GM23338 (cell line): ENCODE measurements around the gene BCAS1. TPM values are rescaled to one million over a fixed set of nuclear protein-coding genes. Genes with fewer than 3 reads are reported as not detected.

Experiments
- ATAC-seq: fragments of 200-7000 bp; cut with Tn5 transposase; 3 replicates; pipeline ENCODE4 v1.9.1; 2020
- DNase-seq: peaks from one replicate; pipeline ENCODE4 v3.0.0-alpha.2; 2015; ENCODE audit warnings: low spot score
- H2AFZ ChIP-seq: fragments of 200-600 bp; sonication (generic); 2 replicates; pipeline ENCODE4 v1.8.0; 2016; ENCODE audit warnings: antibody characterized with exemption, mild to moderate bottlenecking, moderate library complexity
- H3F3A ChIP-seq: fragments of 200-600 bp; sonication (generic); replicated peaks from 2 replicates; pipeline ENCODE4 v1.8.0; 2017; ENCODE audit warnings: antibody characterized with exemption, mixed run types, low read depth
- H3K27ac ChIP-seq: fragments of 200-600 bp; sonication (generic); 2 replicates; pipeline ENCODE4 v1.6.1; 2016; ENCODE audit warnings: low read depth
- H3K27me3 ChIP-seq: fragments of 200-600 bp; sonication (generic); 2 replicates; pipeline ENCODE4 v1.8.0; 2016; ENCODE audit warnings: mild to moderate bottlenecking, mixed run types, moderate library complexity; ENCODE audit not compliant: insufficient read depth
- H3K36me3 ChIP-seq: fragments of 200-600 bp; sonication (generic); 2 replicates; pipeline ENCODE4 v1.8.0; 2016; ENCODE audit warnings: mild to moderate bottlenecking; ENCODE audit not compliant: insufficient read depth
- H3K4me1 ChIP-seq: fragments of 200-600 bp; sonication (generic); 2 replicates; pipeline ENCODE4 v1.8.0; 2016; ENCODE audit warnings: mild to moderate bottlenecking, moderate library complexity; ENCODE audit not compliant: insufficient read depth
- H3K4me2 ChIP-seq: fragments of 200-600 bp; sonication (generic); 2 replicates; pipeline ENCODE4 v1.7.1; 2017; ENCODE audit warnings: mixed run types
- H3K4me3 ChIP-seq: fragments of 200-600 bp; sonication (generic); 2 replicates; pipeline ENCODE4 v1.6.1; 2016; ENCODE audit warnings: mixed run types
- H3K79me2 ChIP-seq: fragments of 200-600 bp; sonication (generic); replicated peaks from 2 replicates; pipeline ENCODE4 v1.8.0; 2017; ENCODE audit warnings: mild to moderate bottlenecking; ENCODE audit not compliant: insufficient read depth
- H3K9me2 ChIP-seq: fragments of 200-600 bp; sonication (generic); 2 replicates; pipeline ENCODE4 v1.8.0; 2017; ENCODE audit not compliant: insufficient read depth
- H4K20me1 ChIP-seq: fragments of 200-600 bp; sonication (generic); replicated peaks from 2 replicates; pipeline ENCODE4 v1.8.0; 2017; ENCODE audit warnings: mild to moderate bottlenecking; ENCODE audit not compliant: insufficient read depth
- H3K27ac Mint-ChIP-seq: 2 replicates; pipeline ENCODE4 v1.8.0; 2020; ENCODE audit warnings: inconsistent platforms, mild to moderate bottlenecking, moderate library complexity, mixed read lengths
- H3K27me3 Mint-ChIP-seq: 3 replicates; pipeline ENCODE4 v1.8.0; 2022; ENCODE audit warnings: low read depth, mild to moderate bottlenecking, moderate library complexity, mixed read lengths, inconsistent platforms; ENCODE audit not compliant: insufficient read depth, poor library complexity
- H3K36me3 Mint-ChIP-seq: 3 replicates; pipeline ENCODE4 v1.8.0; 2021; ENCODE audit warnings: low read depth, mild to moderate bottlenecking, inconsistent platforms, moderate library complexity, mixed read lengths
- H3K4me1 Mint-ChIP-seq: 3 replicates; pipeline ENCODE4 v1.8.0; 2020; ENCODE audit warnings: mild to moderate bottlenecking, inconsistent platforms, mixed read lengths
- H3K4me3 Mint-ChIP-seq: 3 replicates; pipeline ENCODE4 v1.8.0; 2021; ENCODE audit warnings: moderate library complexity, mild to moderate bottlenecking, inconsistent platforms, mixed read lengths
- H3K9me3 Mint-ChIP-seq: 3 replicates; pipeline ENCODE4 v1.8.0; 2020; ENCODE audit warnings: moderate library complexity, mild to moderate bottlenecking, inconsistent platforms, mixed read lengths
- CREB1 ChIP-seq: fragments of 250-450 bp; sonication (Bioruptor Pico); IDR thresholded peaks from 2 replicates; pipeline ENCODE4 v1.5.0; 2020; ENCODE audit warnings: low read depth, mild to moderate bottlenecking, moderate library complexity
- CTCF ChIP-seq, 2 experiments: fragments of 200-600 bp in 1 of 2; sonication (generic) in 1 of 2; conservative IDR thresholded peaks; 2 replicates each; pipeline versions ENCODE4 v1.5.1 to v1.6.1; 2016 to 2017; ENCODE audit warnings: antibody characterized with exemption in 2 of 2, low read depth in 2 of 2, mild to moderate bottlenecking in 2 of 2, moderate library complexity in 1 of 2
- ETS1 ChIP-seq: IDR thresholded peaks from 2 replicates; pipeline ENCODE4 v1.6.1; 2016; ENCODE audit warnings: antibody characterized with exemption
- EZH2 ChIP-seq: fragments of 200-600 bp; sonication (generic); IDR thresholded peaks from one replicate; pipeline ENCODE4 v1.8.0; 2017; ENCODE audit warnings: antibody characterized with exemption, mild to moderate bottlenecking, low read depth; ENCODE audit not compliant: unreplicated experiment
- EZH2phosphoT487 ChIP-seq: fragments of 200-600 bp; sonication (generic); IDR thresholded peaks from one replicate; pipeline ENCODE4 v1.8.1; 2018; ENCODE audit warnings: antibody characterized with exemption; ENCODE audit not compliant: unreplicated experiment
- JUNB ChIP-seq: IDR thresholded peaks from one replicate; pipeline ENCODE4 v1.6.1; 2016; ENCODE audit warnings: antibody characterized with exemption; ENCODE audit not compliant: unreplicated experiment
- NANOG ChIP-seq: IDR thresholded peaks from 2 replicates; pipeline ENCODE4 v1.6.1; 2016; ENCODE audit warnings: antibody characterized with exemption, borderline replicate concordance
- POLR2AphosphoS5 ChIP-seq: IDR thresholded peaks from 2 replicates; pipeline ENCODE4 v1.6.1; 2016; ENCODE audit warnings: antibody characterized with exemption, low read depth
- REST ChIP-seq: IDR thresholded peaks from one replicate; pipeline ENCODE4 v1.6.1; 2018; ENCODE audit warnings: antibody characterized with exemption; ENCODE audit not compliant: unreplicated experiment
- STAT1 ChIP-seq: IDR thresholded peaks from one replicate; pipeline ENCODE4 v1.6.1; 2016; ENCODE audit warnings: antibody characterized with exemption; ENCODE audit not compliant: unreplicated experiment
- ZNF114 ChIP-seq: fragments of 250-450 bp; sonication (Bioruptor Pico); IDR thresholded peaks from 2 replicates; pipeline ENCODE4 v1.5.0; 2020; ENCODE audit warnings: mild to moderate bottlenecking, moderate library complexity
- ZNF331 ChIP-seq: fragments of 250-450 bp; sonication (Bioruptor Pico); IDR thresholded peaks from 2 replicates; pipeline ENCODE4 v1.5.0; 2020; ENCODE audit warnings: low read depth, mild to moderate bottlenecking, moderate library complexity
- ZNF462 ChIP-seq: fragments of 250-450 bp; sonication (Bioruptor Pico); IDR thresholded peaks from 2 replicates; pipeline ENCODE4 v1.5.0; 2020; ENCODE audit warnings: mild to moderate bottlenecking, moderate library complexity
- polyA plus RNA-seq: library from polyadenylated mRNA; unstranded; fragments of >200 nt; fragmentation: Nextera tagmentation; extraction: Ambion mirVana; gene quantifications from 2 replicates; pipeline ENCODE4 v1.2.1, GENCODE V29; 2016
- total RNA-seq: library from RNA; depleted of rRNA; stranded (reverse); fragments of >200 nt; shearing (Covaris generic); gene quantifications from 2 replicates; pipeline ENCODE4 v1.2.3, GENCODE V29; 2014

Gene BCAS1
- total and polyA plus RNA-seq, 2 experiments from 2014 or later, result 0.17 to 0.19 TPM

GRCh38 chr20:54067606-54068174 is 2.7 kb downstream of the BCAS1 start:
- Histone ChIP-seq H2AFZ (peak overlapping the region; percentile 88; the same call in 1 of the 2 replicates), H3K27me3 (no peaks in the 10 kb centered on the region), H3K27ac (no peak overlapping the region), H3K36me3 (no peaks in the 10 kb centered on the region), H3K9me2 (no peaks in the 10 kb centered on the region), H3K4me2 (0 out of 2 replicates have a peak overlapping the region, but pooled peaks have one; percentile 20), H4K20me1 (no peaks in the 10 kb centered on the region), H3K4me3 (no peak overlapping the region), H3K79me2 (no peaks in the 10 kb centered on the region), H3F3A (no peaks in the 10 kb centered on the region; the same call in 1 of the 2 replicates), H3K4me1 (peaks cover 39% of the 10 kb centered on the region)
- peaks cover 44% of the 10 kb centered on the region for H3K4me1 Mint-ChIP-seq
- TF ChIP-seq NANOG, result no peak
- no peak for TF ChIP-seq STAT1
- TF ChIP-seq EZH2phosphoT487, result no peak
- TF ChIP-seq CTCF (conservative IDR thresholded peaks at IDR 0.05; ENCODE audit: low read depth in 2 of 2), result no peak
- TF ChIP-seq ZNF114 (CRISPR knock-in tag), result no peak
- no peak for TF ChIP-seq ZNF331 (CRISPR knock-in tag)
- no peak for TF ChIP-seq ETS1
- TF ChIP-seq EZH2, result no peak
- no peak for TF ChIP-seq ZNF462 (CRISPR knock-in tag)
- no peak for TF ChIP-seq POLR2AphosphoS5
- no peak for TF ChIP-seq REST
- no peak for TF ChIP-seq JUNB
- TF ChIP-seq CREB1, result no peak
- ATAC-seq, result no peak
- DNase-seq, result peak; percentile 29
- H3K27ac Mint-ChIP-seq, result no peak overlapping the region; the same call in 1 of the 2 replicates
- H3K36me3 Mint-ChIP-seq, result no peaks in the 10 kb centered on the region
- H3K4me3 Mint-ChIP-seq, result no peak overlapping the region
- H3K27me3 Mint-ChIP-seq, result peaks cover 4% of the 10 kb centered on the region
- no peaks in the 10 kb centered on the region for H3K9me3 Mint-ChIP-seq
